KMS-11 (cell line): ENCODE results near the gene RPLP1.

Experiments used
- H2AFZ ChIP-seq: fragments of 200-600 bp; sonication (generic); 2 replicates; pipeline ENCODE4 v1.6.1; 2016; ENCODE audit warnings: antibody characterized with exemption, mixed run types, low read depth
- H3K27ac ChIP-seq: fragments of 200-600 bp; sonication (generic); 2 replicates; pipeline ENCODE4 v1.6.1; 2016; ENCODE audit warnings: mild to moderate bottlenecking, mixed run types
- H3K27me3 ChIP-seq: fragments of 200-600 bp; sonication (generic); 2 replicates; pipeline ENCODE4 v1.6.1; 2017; ENCODE audit warnings: mild to moderate bottlenecking, low read depth, mixed run types, moderate library complexity; ENCODE audit not compliant: insufficient read depth
- H3K36me3 ChIP-seq: fragments of 200-600 bp; sonication (generic); 2 replicates; pipeline ENCODE4 v1.6.1; 2017; ENCODE audit warnings: mild to moderate bottlenecking, mixed run types; ENCODE audit not compliant: insufficient read depth
- H3K4me1 ChIP-seq: fragments of 200-600 bp; sonication (generic); 2 replicates; pipeline ENCODE4 v1.6.1; 2016; ENCODE audit warnings: mild to moderate bottlenecking, low read depth, mixed run types; ENCODE audit not compliant: poor library complexity, severe bottlenecking
- H3K4me2 ChIP-seq: fragments of 200-600 bp; sonication (generic); 2 replicates; pipeline ENCODE4 v1.7.0; 2016; ENCODE audit warnings: mild to moderate bottlenecking, mixed run types
- H3K4me3 ChIP-seq: fragments of 200-600 bp; sonication (generic); IDR thresholded peaks from 2 replicates; pipeline ENCODE4 v1.6.1; 2017; ENCODE audit warnings: low read depth, low read length, mixed read lengths; ENCODE audit not compliant: insufficient read depth
- H3K79me2 ChIP-seq: fragments of 200-600 bp; sonication (generic); 2 replicates; pipeline ENCODE4 v1.6.1; 2016; ENCODE audit warnings: low read depth, mixed run types; ENCODE audit not compliant: insufficient read depth
- H3K9ac ChIP-seq: fragments of 200-600 bp; sonication (generic); 2 replicates; pipeline ENCODE4 v1.6.1; 2016; ENCODE audit warnings: mild to moderate bottlenecking, mixed run types
- H4K20me1 ChIP-seq: fragments of 200-600 bp; sonication (generic); 2 replicates; pipeline ENCODE4 v1.6.1; 2016; ENCODE audit warnings: mild to moderate bottlenecking, mixed run types; ENCODE audit not compliant: insufficient read depth
- TF ChIP-seq, protein P1 (sequence below): fragments of 200-600 bp; sonication (generic); conservative IDR thresholded peaks from 2 replicates; pipeline ENCODE4 v1.6.1; 2017; ENCODE audit warnings: low read depth, mild to moderate bottlenecking, antibody characterized with exemption, low read length, moderate library complexity, mixed read lengths

The RPLP1 gene

GRCh38 chr15:69456208-69457166 is 3.9 kb downstream of the RPLP1 start:
- H3K4me1 ChIP-seq = peaks cover 11% of the 10 kb centered on the region
- H4K20me1 ChIP-seq = peaks cover 24% of the 10 kb centered on the region
- H3K36me3 ChIP-seq = peaks cover 21% of the 10 kb centered on the region
- H3K27me3 ChIP-seq = no peaks in the 10 kb centered on the region
- no peak overlapping the region for H2AFZ ChIP-seq
- H3K27ac ChIP-seq = no peak overlapping the region; the same call in 1 of the 2 replicates
- no peak overlapping the region for H3K9ac ChIP-seq
- H3K4me3 ChIP-seq = no peak overlapping the region
- H3K4me2 ChIP-seq = no peak overlapping the region
- H3K79me2 ChIP-seq = peaks cover 30% of the 10 kb centered on the region
- TF ChIP-seq, protein P1, sequence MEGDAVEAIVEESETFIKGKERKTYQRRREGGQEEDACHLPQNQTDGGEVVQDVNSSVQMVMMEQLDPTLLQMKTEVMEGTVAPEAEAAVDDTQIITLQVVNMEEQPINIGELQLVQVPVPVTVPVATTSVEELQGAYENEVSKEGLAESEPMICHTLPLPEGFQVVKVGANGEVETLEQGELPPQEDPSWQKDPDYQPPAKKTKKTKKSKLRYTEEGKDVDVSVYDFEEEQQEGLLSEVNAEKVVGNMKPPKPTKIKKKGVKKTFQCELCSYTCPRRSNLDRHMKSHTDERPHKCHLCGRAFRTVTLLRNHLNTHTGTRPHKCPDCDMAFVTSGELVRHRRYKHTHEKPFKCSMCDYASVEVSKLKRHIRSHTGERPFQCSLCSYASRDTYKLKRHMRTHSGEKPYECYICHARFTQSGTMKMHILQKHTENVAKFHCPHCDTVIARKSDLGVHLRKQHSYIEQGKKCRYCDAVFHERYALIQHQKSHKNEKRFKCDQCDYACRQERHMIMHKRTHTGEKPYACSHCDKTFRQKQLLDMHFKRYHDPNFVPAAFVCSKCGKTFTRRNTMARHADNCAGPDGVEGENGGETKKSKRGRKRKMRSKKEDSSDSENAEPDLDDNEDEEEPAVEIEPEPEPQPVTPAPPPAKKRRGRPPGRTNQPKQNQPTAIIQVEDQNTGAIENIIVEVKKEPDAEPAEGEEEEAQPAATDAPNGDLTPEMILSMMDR = no peak

DNA sequence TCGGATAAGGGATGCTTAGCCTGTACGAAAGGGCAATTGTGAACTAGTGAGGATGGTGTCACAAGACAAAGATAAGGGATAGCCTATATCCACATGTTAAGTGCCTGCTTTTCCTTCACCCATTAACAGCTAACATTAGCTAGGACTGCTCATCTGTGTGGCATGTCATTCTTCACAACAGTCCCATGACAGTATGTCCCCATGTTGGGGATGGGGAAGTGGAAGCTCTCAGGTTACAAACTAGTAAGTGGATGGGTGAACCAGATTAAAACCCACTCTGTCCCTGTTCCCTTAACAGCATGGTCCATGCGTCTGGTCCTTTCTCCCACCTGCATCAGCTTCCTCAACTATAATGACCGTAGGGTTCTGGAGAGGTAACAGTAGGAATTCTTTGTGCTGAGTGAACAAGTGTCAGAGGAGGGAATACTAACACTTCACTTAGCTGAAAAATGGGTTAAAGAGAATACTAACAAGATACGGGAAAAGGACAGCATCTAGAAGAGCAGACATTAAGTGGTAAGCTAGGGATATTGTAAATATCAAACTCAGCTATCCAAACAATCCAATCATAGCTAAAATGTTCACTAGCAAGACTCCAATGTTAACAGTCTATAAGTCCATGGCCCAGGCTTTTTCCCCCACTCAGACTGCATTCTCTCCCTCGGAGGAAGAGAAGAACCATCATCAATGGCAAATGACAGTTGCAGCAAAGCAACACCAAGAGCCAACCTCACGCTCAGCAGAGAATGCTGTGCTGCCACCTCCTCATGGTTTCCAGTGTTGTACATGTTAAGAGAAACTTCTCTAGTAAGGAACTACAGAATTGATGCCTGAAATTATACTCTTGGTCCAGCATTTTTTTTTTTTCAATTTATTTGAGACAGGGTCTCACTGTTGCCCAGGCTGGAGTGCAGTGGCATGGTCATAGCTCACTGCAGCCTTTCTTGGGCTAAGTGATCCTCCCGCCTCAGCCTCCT is 5.0 kb downstream of the RPLP1 start:
- H3K9ac ChIP-seq = no peak overlapping the region
- H3K27me3 ChIP-seq = no peaks in the 10 kb centered on the region
- H4K20me1 ChIP-seq = peaks cover 24% of the 10 kb centered on the region
- H3K79me2 ChIP-seq = peaks cover 30% of the 10 kb centered on the region
- H2AFZ ChIP-seq = no peak overlapping the region
- H3K36me3 ChIP-seq = peaks cover 21% of the 10 kb centered on the region
- no peak overlapping the region; the same call in 1 of the 2 replicates for H3K27ac ChIP-seq
- no peak overlapping the region for H3K4me2 ChIP-seq
- no peak overlapping the region for H3K4me3 ChIP-seq
- peaks cover 15% of the 10 kb centered on the region for H3K4me1 ChIP-seq
- TF ChIP-seq, protein P1 = no peak

GRCh38 chr15:69459066-69459465 is 6.4 kb downstream of the RPLP1 start:
- Histone ChIP-seq H3K4me3 (no peak overlapping the region), H2AFZ (no peak overlapping the region), H3K36me3 (peaks cover 16% of the 10 kb centered on the region), H3K27me3 (no peaks in the 10 kb centered on the region), H3K9ac (no peak overlapping the region), H3K4me2 (no peak overlapping the region), H3K79me2 (peaks cover 16% of the 10 kb centered on the region), H4K20me1 (peaks cover 16% of the 10 kb centered on the region), H3K4me1 (peaks cover 22% of the 10 kb centered on the region), H3K27ac (no peak overlapping the region)
- TF ChIP-seq, protein P1 = no peak

GRCh38 chr15:69460481-69460880 is 7.9 kb downstream of the RPLP1 start:
- no peak overlapping the region for H2AFZ ChIP-seq
- no peak overlapping the region for H3K27ac ChIP-seq
- peaks cover 2% of the 10 kb centered on the region; the same call in 1 of the 2 replicates for H3K36me3 ChIP-seq
- H3K27me3 ChIP-seq = no peaks in the 10 kb centered on the region
- TF ChIP-seq, protein P1 = no peak
- H3K4me2 ChIP-seq = no peak overlapping the region
- peaks cover 10% of the 10 kb centered on the region for H3K4me1 ChIP-seq
- peaks cover 1% of the 10 kb centered on the region; the same call in 1 of the 2 replicates for H3K79me2 ChIP-seq
- no peak overlapping the region for H3K9ac ChIP-seq
- H3K4me3 ChIP-seq = no peak overlapping the region
- H4K20me1 ChIP-seq = peaks cover 2% of the 10 kb centered on the region; the same call in 1 of the 2 replicates
